Caki2 (cell line): Measurements from ENCODE around the gene HTT-AS. TPM values are rescaled to one million over a fixed set of nuclear protein-coding genes. Genes with fewer than 3 reads are reported as not detected.

Experiments used
- DNase-seq: peaks from one replicate; pipeline ENCODE4 v3.0.0-alpha.2; 2015; ENCODE audit warnings: low read depth
- in situ Hi-C: cut with HindIII; loops from 2 replicates; pipeline ENCODE4 v1.10.0; 2016; ENCODE audit warnings: low sequenced_read_pairs, low pct_unique_long_range_greater_than_20kb, mixed read lengths
- total RNA-seq: library from RNA; depleted of rRNA; stranded (reverse); fragments of >200 nt; shearing (Covaris generic); gene quantifications from 2 replicates; pipeline ENCODE4 v1.2.3, GENCODE V29; 2014; ENCODE audit warnings: low replicate concordance

HTT-AS gene
- total RNA-seq, 1 experiment from 2014 or later, result not detected

DNA sequence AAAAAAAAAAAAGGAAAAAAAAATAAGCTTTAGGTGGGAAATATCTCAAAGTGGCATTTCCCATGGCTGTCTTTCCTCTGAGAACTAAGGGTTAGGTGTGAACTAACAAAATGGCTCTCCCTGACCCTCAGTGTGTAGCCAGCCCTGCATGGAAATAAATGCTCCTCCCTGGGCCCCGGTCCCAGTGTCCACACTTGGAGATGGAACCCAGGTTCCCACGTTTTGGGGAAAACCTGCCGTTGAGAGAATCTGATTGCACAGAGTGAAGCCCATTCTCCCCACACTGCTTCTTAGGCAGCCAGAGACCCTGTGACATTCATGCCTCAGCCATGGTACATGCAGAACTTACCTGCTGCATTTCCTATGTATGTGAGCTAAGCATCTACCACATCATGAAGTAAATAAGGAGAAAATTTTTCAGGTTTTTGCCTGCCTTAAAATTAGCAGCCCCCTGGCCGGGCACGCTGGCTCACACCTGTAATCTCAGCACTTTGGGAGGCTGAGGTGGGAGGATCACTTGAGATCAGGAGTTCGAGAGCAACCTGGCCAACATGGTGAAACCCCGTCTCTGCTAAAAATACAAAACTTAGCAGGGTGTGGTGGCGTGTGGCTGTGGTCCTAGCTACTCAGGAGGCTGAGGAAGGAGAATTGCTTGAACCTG lies 34.5 kb downstream of the HTT-AS start:
- DNase-seq, result no peak
- in situ Hi-C loops, result no loop called here

DNA sequence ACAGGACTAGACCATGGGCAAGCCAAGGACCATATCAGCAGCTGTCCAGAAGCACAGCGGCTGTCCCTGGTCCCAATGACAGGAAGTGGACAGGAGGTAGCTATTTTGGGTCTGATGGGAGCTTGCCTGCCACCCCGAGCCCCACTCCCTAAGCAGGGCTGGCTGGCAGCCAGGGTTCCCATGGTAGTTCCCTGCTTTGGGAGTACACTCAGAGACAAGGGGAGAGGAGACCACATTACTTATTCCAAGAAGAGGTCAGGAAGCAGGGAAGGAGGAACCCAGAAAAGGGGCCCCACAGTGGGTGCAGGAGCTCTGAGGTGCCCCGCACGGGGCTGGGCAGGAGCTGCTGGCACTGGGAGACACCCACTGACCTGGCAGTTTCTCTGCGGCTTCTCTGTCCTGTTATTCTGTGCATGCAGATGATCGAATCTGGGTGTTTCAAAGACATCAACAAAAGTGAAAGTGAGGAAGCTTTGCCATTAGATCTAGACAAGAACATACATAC lies 36.3 kb downstream of the HTT-AS start:
- no peak for DNase-seq
- in situ Hi-C loops, result no loop called here

DNA sequence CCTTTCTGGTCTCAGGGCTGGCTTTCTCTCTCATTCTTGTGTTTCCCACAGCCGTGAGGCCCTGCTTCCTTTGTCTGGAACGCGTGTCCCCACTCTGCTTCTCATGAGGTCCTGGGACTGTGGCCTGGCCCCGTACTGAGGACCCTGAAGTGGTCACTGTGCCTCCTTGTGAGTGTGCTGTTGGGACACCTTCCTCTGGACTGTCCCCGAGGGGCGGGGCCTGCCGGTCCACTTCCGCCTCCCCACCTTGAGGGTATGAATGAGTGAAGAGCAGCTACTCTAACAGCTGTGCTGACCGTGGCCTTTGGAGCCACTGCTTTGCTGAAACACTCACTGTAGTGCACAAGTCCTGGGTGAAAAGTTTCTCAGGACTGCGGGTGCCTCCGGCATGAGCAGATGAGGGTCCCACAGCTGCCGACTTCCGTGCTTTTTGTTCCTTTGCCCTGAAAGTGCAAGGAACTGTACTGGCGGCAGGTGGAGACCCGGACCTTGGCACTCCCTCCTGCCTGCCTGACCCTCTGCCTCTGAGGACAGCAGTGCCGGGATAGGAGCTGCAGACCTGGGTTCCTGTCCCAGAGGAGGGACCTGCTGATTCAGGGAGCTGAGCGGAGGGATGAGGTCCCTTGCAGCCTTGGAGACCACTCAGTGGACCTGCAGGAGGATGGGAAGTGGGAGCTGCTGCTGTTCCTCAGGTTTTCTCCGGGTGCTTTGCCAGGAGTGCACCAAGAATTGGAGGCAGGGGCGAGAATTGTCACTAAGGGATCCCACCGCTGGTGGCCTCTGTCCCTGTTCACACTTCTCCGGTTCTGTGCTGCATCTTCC lies 38.0 kb downstream of the HTT-AS start:
- in situ Hi-C loops, result no loop called here

DNA sequence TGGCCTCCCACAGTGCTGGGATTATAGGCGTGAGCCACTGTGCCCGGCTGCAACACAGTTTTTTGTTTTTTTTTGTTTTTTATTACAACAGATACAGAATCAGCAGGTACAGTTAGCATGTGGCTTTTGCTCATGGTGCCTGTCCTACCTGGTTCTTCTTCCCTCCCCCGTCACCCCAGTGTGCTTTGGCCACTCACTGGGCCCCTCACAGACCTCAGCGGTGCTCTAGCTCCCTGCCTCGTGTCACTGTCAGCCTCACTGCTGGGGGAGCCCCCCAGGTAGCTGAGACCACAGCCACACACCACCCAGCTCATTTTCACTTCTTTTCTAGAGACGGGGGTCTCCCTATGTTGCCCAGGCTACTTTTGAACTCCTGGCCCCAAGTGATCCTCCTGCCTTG lies 38.7 kb downstream of the HTT-AS start:
- in situ Hi-C loops, result no loop called here
- DNase-seq, result no peak

More for the DNA sequence above, 38.0 kb downstream of the HTT-AS start:
- DNase-seq, result no peak

DNA sequence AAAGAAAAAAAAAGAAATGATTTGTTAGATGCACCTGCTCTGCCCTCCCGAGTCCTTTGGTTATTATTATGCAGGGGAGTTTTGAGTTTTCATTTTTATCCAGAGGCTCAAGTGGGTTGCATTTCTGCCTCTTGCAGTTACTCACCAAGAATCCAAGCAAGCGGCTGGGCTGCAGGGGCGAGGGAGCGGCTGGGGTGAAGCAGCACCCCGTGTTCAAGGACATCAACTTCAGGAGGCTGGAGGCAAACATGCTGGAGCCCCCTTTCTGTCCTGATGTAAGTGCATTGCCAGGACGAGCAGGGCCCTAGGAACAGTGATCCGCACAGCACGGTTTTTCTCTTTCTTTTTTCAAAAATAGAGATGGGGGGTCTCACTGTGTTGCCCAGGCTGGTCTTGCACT lies 39.1 kb downstream of the HTT-AS start:
- no peak for DNase-seq
- in situ Hi-C loops, result no loop called here

DNA sequence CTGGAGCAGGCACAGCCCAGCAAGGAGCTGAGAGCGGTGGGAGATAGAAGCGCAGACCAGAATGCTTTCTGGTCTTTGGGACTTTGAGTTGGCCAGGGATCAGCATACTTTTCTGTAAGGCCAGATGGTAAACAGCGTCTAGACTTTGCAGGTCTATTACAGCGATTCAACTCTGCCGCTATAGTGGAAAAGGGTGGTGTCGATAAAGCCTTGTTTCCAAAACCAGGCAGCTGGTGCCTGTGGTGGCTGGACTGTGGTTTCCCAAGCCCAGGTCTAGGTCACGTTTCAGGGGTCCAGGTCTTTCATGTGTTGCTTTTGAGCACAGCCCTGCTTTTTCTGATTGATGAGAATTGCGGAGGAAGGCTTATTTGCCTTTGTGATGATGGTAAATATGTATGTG lies 40.1 kb downstream of the HTT-AS start:
- no peak for DNase-seq
- in situ Hi-C loops, result no loop called here

DNA sequence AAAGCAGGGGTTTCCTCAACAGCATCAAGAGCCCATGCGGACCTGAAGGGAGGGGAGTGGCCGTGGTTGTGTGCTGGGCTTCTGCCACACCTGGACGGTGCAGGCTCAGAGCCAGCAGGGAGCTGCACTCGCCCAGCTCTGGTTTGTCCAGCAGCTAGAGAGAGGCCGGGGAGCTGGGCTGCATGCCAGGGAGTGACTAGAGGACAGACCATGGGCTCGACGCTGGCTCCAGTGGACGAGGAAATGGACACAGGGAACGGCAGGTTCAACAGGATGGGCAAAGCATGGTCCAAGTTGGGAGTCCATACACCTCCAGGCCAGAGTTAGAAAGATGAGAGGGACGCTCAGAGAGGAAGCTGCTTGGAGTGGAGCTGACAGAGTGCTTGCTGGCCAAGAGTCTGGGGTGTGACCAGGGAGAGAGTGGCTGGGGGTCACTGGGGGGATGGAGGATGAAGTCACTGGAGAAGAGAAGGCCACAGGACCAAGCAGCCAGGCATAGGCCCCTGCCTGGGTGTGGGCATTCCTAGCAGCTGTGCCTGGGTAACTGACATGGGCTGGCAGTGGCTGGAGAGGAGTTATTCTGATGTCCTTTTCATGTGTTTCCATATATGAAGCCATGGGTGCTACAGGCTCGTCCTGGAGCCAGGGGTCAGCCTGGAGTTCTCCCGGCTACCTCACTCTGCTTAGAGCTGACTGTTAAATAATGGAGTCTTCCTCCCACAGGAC lies 42.8 kb downstream of the HTT-AS start:
- DNase-seq, result no peak
- in situ Hi-C loops, result no loop called here

DNA sequence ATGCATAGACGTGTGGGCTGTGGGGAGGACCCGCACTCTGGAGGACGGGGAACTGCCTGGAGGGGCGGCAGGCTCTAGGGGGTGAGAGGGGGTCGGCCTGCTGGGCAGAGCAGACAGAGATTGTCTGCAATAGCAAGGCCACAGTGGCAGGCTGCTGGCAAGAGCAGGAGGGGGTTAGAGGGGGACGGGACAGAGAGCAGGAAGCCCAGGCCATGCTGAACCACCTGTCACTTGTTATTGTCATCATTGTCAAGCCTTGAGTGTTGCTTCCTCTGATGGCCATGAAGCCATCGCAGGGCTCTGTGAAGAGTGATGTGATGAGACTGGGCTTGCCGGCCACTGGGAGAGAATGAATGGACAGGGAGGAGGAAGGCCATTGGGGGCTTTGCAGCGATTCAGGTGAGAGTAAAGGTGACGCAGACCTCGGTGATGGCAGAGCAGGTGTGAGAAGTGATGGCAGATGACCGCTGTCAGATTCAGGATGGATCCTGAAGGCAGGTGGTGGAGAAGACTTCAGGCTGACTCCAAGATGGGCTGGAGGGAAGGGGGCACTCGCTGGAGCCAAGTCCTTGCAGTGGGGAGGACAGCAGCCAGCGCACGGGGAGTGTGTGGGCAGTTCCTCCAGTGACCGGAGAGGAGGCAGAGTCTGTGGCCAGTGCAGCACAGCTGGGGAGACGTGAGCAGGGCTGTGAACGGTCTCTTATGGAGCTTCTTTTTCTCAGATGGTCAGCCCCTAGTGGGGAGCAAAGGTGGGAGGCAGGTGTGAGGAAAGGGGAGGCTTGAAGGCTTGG lies 43.6 kb downstream of the HTT-AS start:
- in situ Hi-C loops, result no loop called here
- no peak for DNase-seq

DNA sequence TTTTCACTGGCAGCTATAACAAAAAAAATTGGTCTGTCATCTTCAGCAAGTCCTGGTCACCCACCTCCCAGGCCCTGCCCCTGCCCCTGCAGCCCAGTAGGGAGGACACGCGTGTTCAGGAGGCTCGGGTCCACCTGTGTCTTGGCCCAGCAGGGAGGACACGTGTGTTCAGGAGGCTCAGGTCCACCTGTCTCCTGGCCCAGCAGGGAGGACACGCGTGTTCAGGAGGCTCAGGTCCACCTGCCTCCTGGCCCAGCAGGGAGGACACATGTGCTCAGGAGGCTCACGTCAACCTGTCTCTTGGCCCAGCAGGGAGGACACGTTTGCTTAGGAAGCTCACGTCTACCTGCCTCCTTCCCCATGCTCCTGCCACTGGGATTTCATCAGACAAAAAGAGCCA lies 44.9 kb downstream of the HTT-AS start:
- DNase-seq, result no peak

DNA sequence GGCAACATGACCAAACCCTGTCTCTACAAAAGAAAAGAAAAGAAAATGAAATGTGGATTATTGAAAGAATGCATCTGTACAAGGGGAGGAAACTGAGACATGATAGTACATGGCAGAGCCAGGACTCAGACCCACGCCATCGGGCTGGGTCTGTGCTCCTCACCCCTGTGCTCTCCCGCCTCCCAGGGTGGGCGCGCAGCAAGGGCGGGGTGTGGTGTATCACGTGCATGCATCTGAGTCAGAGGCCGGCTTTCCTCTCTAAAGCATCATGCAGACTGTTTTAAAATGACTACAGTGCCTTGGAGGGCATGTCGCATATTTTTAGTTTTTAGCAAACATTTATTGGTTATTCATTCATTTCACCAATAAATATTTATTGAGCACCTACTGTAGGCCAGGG lies 47.8 kb downstream of the HTT-AS start:
- DNase-seq, result no peak
- in situ Hi-C loops, result no loop called here

More for the DNA sequence above, 44.9 kb downstream of the HTT-AS start:
- in situ Hi-C loops, result no loop called here

DNA sequence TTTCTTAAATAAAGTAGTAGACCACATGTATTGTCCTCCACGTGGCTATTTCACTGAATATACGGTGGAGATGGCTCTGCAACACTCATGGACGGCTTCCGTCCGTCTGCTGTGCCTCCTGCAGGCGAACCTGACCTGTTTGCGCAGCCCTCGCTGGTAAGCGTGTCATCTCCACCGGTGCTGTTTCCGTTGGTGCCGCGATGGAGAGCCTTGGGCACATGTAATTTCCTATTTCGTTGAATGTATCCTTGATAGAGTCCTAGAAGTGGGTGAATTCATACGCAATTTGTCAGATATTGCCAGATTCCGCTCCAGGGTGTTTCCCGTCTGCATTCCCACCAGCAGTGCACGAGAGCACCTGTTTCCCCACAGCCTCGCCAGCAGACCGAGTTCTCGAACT lies 48.5 kb downstream of the HTT-AS start:
- in situ Hi-C loops, result no loop called here
- no peak for DNase-seq

DNA sequence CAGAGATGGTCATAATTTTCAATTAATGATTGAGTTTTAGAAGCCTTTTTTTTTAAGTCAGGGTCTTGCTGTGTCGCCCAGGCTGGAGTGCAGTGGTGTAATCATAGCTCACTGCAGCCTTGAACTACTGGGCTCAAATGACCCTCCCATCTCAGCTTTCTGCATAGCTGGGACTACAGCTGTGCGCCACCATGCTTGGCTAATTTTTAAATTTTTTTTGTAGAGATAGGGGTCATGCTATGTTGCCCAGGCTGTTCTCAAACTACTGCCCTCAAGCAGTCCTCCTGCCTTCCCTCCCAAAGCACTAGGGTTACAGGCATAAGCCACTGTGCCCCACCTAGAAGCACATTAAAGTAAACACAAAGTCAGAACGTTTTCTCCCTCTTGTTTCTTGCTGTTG lies 51.7 kb downstream of the HTT-AS start:
- in situ Hi-C loops, result no loop called here
- DNase-seq, result no peak

DNA sequence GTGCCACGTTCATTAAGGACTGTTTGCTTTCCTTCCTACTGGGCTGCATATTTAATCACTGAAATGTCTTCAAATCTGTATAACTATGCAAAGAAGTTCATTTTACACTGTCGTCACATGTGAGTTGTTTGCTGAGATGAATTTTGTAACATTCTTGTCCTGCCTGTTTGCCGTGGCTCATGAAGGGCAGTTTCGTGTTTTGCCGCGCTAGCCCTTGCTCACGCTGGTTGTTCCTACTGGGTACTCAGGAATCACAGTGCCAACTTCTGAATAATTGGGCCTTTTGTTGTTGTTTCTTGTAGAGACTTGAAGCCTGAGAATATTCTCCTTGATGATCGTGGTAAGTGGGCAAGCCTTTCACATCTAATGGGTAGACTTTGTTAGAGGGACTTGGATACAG lies 52.2 kb downstream of the HTT-AS start:
- in situ Hi-C loops, result no loop called here
- DNase-seq, result no peak

DNA sequence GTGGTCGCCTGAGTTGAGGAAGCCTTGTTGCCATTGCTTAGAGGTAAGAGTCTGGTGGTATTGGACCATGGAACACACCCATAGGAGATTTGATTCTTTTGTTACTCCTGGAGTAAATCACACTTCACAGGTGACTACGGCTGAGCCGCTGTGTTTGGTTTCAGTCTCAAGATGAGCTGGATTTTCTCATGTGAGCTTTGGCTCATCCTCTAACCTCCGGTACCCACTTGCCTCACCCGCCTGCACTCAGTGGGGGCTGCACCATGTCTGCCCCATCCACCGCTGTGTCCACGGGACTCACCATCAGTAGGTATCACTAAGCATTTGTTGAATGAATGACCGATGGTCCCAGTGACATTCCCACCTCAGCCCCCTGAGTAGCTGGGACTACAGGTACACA lies 52.7 kb downstream of the HTT-AS start:
- DNase-seq, result no peak
- in situ Hi-C loops, result no loop called here

DNA sequence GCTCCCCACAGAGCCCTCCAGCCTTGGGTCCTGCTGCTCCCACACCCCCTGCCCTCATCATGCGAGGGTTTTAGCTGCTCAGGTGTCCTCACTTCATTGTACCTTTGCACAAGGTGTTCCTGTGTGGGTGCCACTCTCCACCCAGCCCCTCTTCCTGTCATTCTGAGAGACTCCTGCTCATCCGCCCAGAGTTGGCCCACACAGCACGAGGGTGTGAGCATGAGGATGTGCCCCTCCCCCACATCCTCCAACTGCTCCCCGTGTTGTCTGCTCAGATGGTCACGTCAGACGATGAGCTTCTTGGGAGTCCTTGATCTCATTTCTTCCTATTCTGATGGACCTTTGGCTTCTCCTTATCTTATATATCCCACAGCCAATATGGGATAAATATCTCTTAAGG lies 53.2 kb downstream of the HTT-AS start:
- in situ Hi-C loops, result no loop called here
- no peak for DNase-seq

DNA sequence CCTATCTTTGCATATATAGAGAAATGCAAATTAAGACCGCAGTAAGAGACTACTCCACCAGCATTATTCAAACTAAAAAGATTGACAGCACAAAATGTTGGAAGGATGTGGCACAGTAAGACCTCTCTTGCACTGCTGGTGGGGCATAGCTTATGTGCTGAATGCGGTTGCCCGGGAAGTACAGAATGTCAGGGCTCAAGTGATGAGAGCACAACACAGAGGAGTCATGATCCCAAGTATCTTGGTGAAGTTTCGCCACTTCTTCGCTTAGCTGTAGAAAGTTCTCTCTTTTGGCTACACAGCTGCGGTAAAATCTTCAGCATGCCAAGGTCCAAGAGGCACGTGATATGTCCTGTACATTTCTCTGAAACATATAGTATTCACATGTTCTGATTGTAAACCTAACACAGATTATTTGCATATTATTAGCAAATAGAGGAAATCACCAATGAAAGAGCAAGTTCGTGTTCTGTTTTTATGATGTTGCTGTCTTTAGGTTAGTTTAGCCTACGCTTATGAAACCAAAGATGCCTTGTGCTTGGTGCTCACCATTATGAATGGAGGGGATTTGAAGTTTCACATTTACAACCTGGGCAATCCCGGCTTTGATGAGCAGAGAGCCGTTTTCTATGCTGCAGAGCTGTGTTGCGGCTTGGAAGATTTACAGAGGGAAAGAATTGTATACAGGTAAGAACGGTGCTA lies 55.0 kb downstream of the HTT-AS start:
- in situ Hi-C loops, result no loop called here
- no peak for DNase-seq

DNA sequence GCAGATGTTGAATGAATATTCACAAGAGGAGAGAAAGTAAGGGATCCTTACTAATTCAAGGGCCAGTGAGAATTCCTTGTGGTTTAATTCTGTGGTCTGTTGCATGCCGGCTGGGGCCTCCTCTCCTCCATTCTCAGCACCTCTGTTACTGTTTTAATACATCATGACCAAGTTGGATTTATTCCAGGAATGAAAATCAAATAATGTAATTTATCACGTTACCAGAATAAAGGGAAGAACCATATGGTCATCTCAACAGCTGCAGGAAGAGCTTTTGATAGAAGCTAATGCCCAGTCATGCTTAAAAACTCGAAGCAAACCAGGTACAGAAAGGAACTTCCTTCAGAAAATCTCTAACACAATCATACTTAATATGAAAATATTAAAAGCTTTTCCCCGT lies 56.8 kb downstream of the HTT-AS start:
- no peak for DNase-seq

DNA sequence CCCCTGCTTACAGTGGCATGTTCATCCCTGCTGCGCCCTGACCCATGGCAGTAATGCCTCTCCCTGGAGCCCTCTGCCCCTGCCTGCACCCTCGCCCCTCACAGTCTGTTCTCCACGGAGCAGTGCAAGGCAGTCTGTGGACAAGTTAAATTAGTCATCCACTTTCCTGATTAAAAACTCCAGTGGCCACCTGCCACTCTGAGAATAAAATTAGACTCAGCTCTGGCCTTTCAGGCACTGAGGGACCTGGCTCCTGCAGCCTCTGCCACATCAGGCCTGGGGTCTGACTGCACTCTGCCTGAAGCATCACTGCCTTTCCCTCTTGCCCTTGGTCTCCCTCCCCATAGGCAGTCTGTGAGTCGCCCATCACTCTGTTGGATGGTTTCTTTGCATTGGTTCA lies 57.4 kb downstream of the HTT-AS start:
- DNase-seq, result no peak
- in situ Hi-C loops, result no loop called here

More for the DNA sequence above, 56.8 kb downstream of the HTT-AS start:
- in situ Hi-C loops, result no loop called here
